HUES48 (cell line): Measurements from ENCODE around the gene ACTBL2.
"Not testable (repeated sequence)": the region's sequence is repeated elsewhere in the genome, so short reads cannot be mapped to it uniquely, and the experiment has no call there.

Experiments
- H3K27ac ChIP-seq: one replicate; pipeline ENCODE4 v1.7.0; 2013; ENCODE audit warnings: low read depth, low read length, inconsistent platforms
- H3K27me3 ChIP-seq: 2 replicates; pipeline ENCODE4 v1.6.1; 2013; ENCODE audit warnings: mild to moderate bottlenecking, low read length; ENCODE audit not compliant: control insufficient read depth, insufficient read depth
- H3K36me3 ChIP-seq: 2 replicates; pipeline ENCODE4 v1.6.1; 2013; ENCODE audit warnings: low read length; ENCODE audit not compliant: control insufficient read depth, insufficient read depth
- H3K4me1 ChIP-seq: 2 replicates; pipeline ENCODE4 v1.6.1; 2013; ENCODE audit warnings: mild to moderate bottlenecking, low read length; ENCODE audit not compliant: control insufficient read depth, insufficient read depth
- H3K4me3 ChIP-seq: 2 replicates; pipeline ENCODE4 v1.5.1; 2013; ENCODE audit warnings: mild to moderate bottlenecking, low read depth, low read length
- H3K9ac ChIP-seq: 2 replicates; pipeline ENCODE4 v1.6.1; 2013; ENCODE audit warnings: mild to moderate bottlenecking, low read depth, low read length, moderate library complexity
- H3K9me3 ChIP-seq: 2 replicates; pipeline ENCODE4 v1.6.1; 2013; ENCODE audit warnings: low read length; ENCODE audit not compliant: control insufficient read depth, insufficient read depth

Gene ACTBL2

GRCh38 chr5:57493034-57493433 lies 10.4 kb upstream of the ACTBL2 start:
- no peak overlapping the region for H3K9ac ChIP-seq
- H3K27ac ChIP-seq = no peak overlapping the region
- H3K9me3 ChIP-seq = no peaks in the 10 kb centered on the region
- no peaks in the 10 kb centered on the region for H3K27me3 ChIP-seq
- H3K4me1 ChIP-seq = 0 out of 2 replicates have a peak, but pooled peaks cover 10% of the 10 kb centered on the region
- H3K4me3 ChIP-seq = no peak overlapping the region
- no peaks in the 10 kb centered on the region for H3K36me3 ChIP-seq

- no peak overlapping the region for H3K9ac ChIP-seq
- H3K4me1 ChIP-seq = 0 out of 2 replicates have a peak, but pooled peaks cover 10% of the 10 kb centered on the region
- no peaks in the 10 kb centered on the region for H3K9me3 ChIP-seq
- no peaks in the 10 kb centered on the region for H3K36me3 ChIP-seq
- no peak overlapping the region for H3K4me3 ChIP-seq
- no peak overlapping the region for H3K27ac ChIP-seq
- no peaks in the 10 kb centered on the region for H3K27me3 ChIP-seq
These were observed 10.0 kb upstream of the ACTBL2 start for GRCh38 chr5:57492632-57493031.

- Histone ChIP-seq H3K9me3 (no peaks in the 10 kb centered on the region), H3K4me1 (0 out of 2 replicates have a peak, but pooled peaks cover 10% of the 10 kb centered on the region), H3K27ac (no peak overlapping the region), H3K27me3 (no peaks in the 10 kb centered on the region), H3K4me3 (no peak overlapping the region), H3K36me3 (no peaks in the 10 kb centered on the region), H3K9ac (no peak overlapping the region)
These were observed 8.9 kb upstream of the ACTBL2 start for GRCh38 chr5:57491369-57491965.

GRCh38 chr5:57488215-57488955 lies 5.8 kb upstream of the ACTBL2 start:
- Histone ChIP-seq H3K27me3 (no peaks in the 10 kb centered on the region), H3K27ac (no peak overlapping the region), H3K9me3 (no peaks in the 10 kb centered on the region), H3K4me1 (no peaks in the 10 kb centered on the region), H3K4me3 (no peak overlapping the region), H3K9ac (no peak overlapping the region), H3K36me3 (no peaks in the 10 kb centered on the region)

GRCh38 chr5:57486027-57486602 lies 3.5 kb upstream of the ACTBL2 start:
- no peaks in the 10 kb centered on the region for H3K36me3 ChIP-seq
- no peak overlapping the region for H3K9ac ChIP-seq
- H3K27me3 ChIP-seq = no peaks in the 10 kb centered on the region
- no peak overlapping the region for H3K4me3 ChIP-seq
- H3K27ac ChIP-seq = no peak overlapping the region
- H3K4me1 ChIP-seq = no peaks in the 10 kb centered on the region
- no peaks in the 10 kb centered on the region for H3K9me3 ChIP-seq

GRCh38 chr5:57478826-57479225 lies 3.8 kb downstream of the ACTBL2 start:
- H3K27ac ChIP-seq = no peak overlapping the region
- H3K4me1 ChIP-seq = no peaks in the 10 kb centered on the region
- H3K9me3 ChIP-seq = no peaks in the 10 kb centered on the region
- no peaks in the 10 kb centered on the region for H3K27me3 ChIP-seq
- H3K36me3 ChIP-seq = no peaks in the 10 kb centered on the region
- no peak overlapping the region for H3K9ac ChIP-seq
- H3K4me3 ChIP-seq = no peak overlapping the region

GRCh38 chr5:57476601-57477056 lies 6.0 kb downstream of the ACTBL2 start:
- no peaks in the 10 kb centered on the region for H3K9me3 ChIP-seq
- no peak overlapping the region for H3K27ac ChIP-seq
- no peaks in the 10 kb centered on the region for H3K4me1 ChIP-seq
- H3K27me3 ChIP-seq = no peaks in the 10 kb centered on the region
- H3K36me3 ChIP-seq = no peaks in the 10 kb centered on the region
- H3K9ac ChIP-seq = no peak overlapping the region
- H3K4me3 ChIP-seq = no peak overlapping the region

GRCh38 chr5:57470339-57470738 lies 12.3 kb downstream of the ACTBL2 start:
- Histone ChIP-seq H3K9me3 (no peaks in the 10 kb centered on the region), H3K4me1 (no peaks in the 10 kb centered on the region), H3K36me3 (no peaks in the 10 kb centered on the region), H3K27ac (no peak overlapping the region), H3K9ac (no peak overlapping the region), H3K27me3 (no peaks in the 10 kb centered on the region), H3K4me3 (no peak overlapping the region)

- H3K27me3 ChIP-seq = no peaks in the 10 kb centered on the region
- no peak overlapping the region for H3K4me3 ChIP-seq
- H3K36me3 ChIP-seq = no peaks in the 10 kb centered on the region
- H3K27ac ChIP-seq = no peak overlapping the region
- no peaks in the 10 kb centered on the region for H3K9me3 ChIP-seq
- H3K4me1 ChIP-seq = no peaks in the 10 kb centered on the region
- H3K9ac ChIP-seq = no peak overlapping the region
These were observed 14.0 kb downstream of the ACTBL2 start for GRCh38 chr5:57468481-57469163.

- Histone ChIP-seq H3K9ac (no peak overlapping the region), H3K4me1 (no peaks in the 10 kb centered on the region), H3K4me3 (no peak overlapping the region), H3K36me3 (no peaks in the 10 kb centered on the region), H3K9me3 (no peaks in the 10 kb centered on the region), H3K27me3 (no peaks in the 10 kb centered on the region), H3K27ac (no peak overlapping the region)
These were observed 16.1 kb downstream of the ACTBL2 start for GRCh38 chr5:57466544-57466943.

- not testable (repeated sequence) for H3K4me1 ChIP-seq, H3K4me3 ChIP-seq
These were observed 22.6 kb downstream of the ACTBL2 start for GRCh38 chr5:57460056-57460455.

More at GRCh38 chr5:57460056-57460455, 22.6 kb downstream of the ACTBL2 start:
- H3K27ac ChIP-seq, H3K27me3 ChIP-seq, H3K9ac ChIP-seq, H3K9me3 ChIP-seq, H3K36me3 ChIP-seq: not testable (repeated sequence)
